Neural cell (in vitro differentiated cells): ENCODE data around the gene HMGCS2. TPM values are rescaled to one million over a fixed set of nuclear protein-coding genes. Genes with fewer than 3 reads are reported as not detected.

ENCODE experiments used
- H2AFZ ChIP-seq: fragments of 200-600, 300-800 bp; sonication (generic), shearing (Covaris generic); 2 replicates; pipeline ENCODE4 v1.6.0; 2014; ENCODE audit warnings: low read depth, mild to moderate bottlenecking, antibody characterized with exemption, low read length, moderate library complexity
- H3F3A ChIP-seq: fragments of 200-600 bp; shearing (Covaris generic); 2 replicates; pipeline ENCODE4 v1.6.1; 2016; ENCODE audit warnings: mild to moderate bottlenecking, moderate library complexity, mixed read lengths, antibody characterized with exemption, low read length; ENCODE audit not compliant: insufficient read depth, poor library complexity, severe bottlenecking
- H3K27ac ChIP-seq: fragments of 200-600, 300-800 bp; sonication (generic), shearing (Covaris generic); 2 replicates; pipeline ENCODE4 v1.5.1; 2014; ENCODE audit warnings: mild to moderate bottlenecking, low read length, moderate library complexity
- H3K27me3 ChIP-seq: fragments of 300-800, 200-600 bp; sonication (generic), shearing (Covaris generic); 2 replicates; pipeline ENCODE4 v1.6.0; 2014; ENCODE audit warnings: mild to moderate bottlenecking, low read depth, low read length, moderate library complexity; ENCODE audit not compliant: insufficient read depth
- H3K36me3 ChIP-seq: fragments of 300-800, 200-600 bp; sonication (generic), shearing (Covaris generic); 2 replicates; pipeline ENCODE4 v1.5.1; 2014; ENCODE audit warnings: mild to moderate bottlenecking, antibody characterized with exemption, low read length, moderate library complexity; ENCODE audit not compliant: insufficient read depth
- H3K4me2 ChIP-seq: fragments of 300-800, 200-600 bp; sonication (generic), shearing (Covaris generic); 2 replicates; pipeline ENCODE4 v1.6.0; 2014; ENCODE audit warnings: mild to moderate bottlenecking, low read length
- H3K4me3 ChIP-seq: fragments of 300-800, 200-600 bp; sonication (generic), shearing (Covaris generic); 2 replicates; pipeline ENCODE4 v1.5.1; 2014; ENCODE audit warnings: mild to moderate bottlenecking, low read length, moderate library complexity
- H3K79me2 ChIP-seq: fragments of 200-600 bp; shearing (Covaris generic); replicated peaks from 2 replicates; pipeline ENCODE4 v1.6.0; 2014; ENCODE audit warnings: mild to moderate bottlenecking, low read length, moderate library complexity; ENCODE audit not compliant: insufficient read depth
- H3K9ac ChIP-seq: fragments of 300-800, 200-600 bp; sonication (generic), shearing (Covaris generic); 2 replicates; pipeline ENCODE4 v1.6.1; 2016; ENCODE audit warnings: mild to moderate bottlenecking, low read length, mixed read lengths
- H3K9me2 ChIP-seq: fragments of 200-600 bp; shearing (Covaris generic); 2 replicates; pipeline ENCODE4 v1.6.1; 2016; ENCODE audit warnings: mild to moderate bottlenecking, low read length, mixed read lengths; ENCODE audit not compliant: insufficient read depth
- H3K9me3 ChIP-seq: fragments of 200-600, 300-800 bp; sonication (generic), shearing (Covaris generic); 2 replicates; pipeline ENCODE4 v1.6.1; 2016; ENCODE audit warnings: mild to moderate bottlenecking, mixed run types, low read length, moderate library complexity, mixed read lengths
- H4K20me1 ChIP-seq: fragments of 200-600 bp; shearing (Covaris generic); 2 replicates; pipeline ENCODE4 v1.6.1; 2016; ENCODE audit warnings: mild to moderate bottlenecking, mixed run types; ENCODE audit not compliant: insufficient read depth
- EP300 ChIP-seq: fragments of 450-650 bp; conservative IDR thresholded peaks from 2 replicates; pipeline ENCODE4 v1.6.1; 2014; ENCODE audit warnings: antibody characterized with exemption, mild to moderate bottlenecking, moderate library complexity; ENCODE audit not compliant: poor library complexity, severe bottlenecking
- EZH2 ChIP-seq: fragments of 200-600, 300-800 bp; shearing (Covaris generic), sonication (generic); IDR thresholded peaks from 2 replicates; pipeline ENCODE4 v1.6.1; 2014; ENCODE audit warnings: antibody characterized with exemption, low read length, borderline replicate concordance, mild to moderate bottlenecking; ENCODE audit not compliant: insufficient read depth, poor library complexity, severe bottlenecking
- MXI1 ChIP-seq: fragments of 450-650 bp; conservative IDR thresholded peaks from 2 replicates; pipeline ENCODE4 v1.6.1; 2014; ENCODE audit warnings: antibody characterized with exemption, mild to moderate bottlenecking; ENCODE audit not compliant: poor library complexity, severe bottlenecking
- POLR2AphosphoS5 ChIP-seq: IDR thresholded peaks from 2 replicates; pipeline ENCODE4 v1.6.1; 2012
- RAD21 ChIP-seq: fragments of 450-650 bp; conservative IDR thresholded peaks from 2 replicates; pipeline ENCODE4 v1.6.1; 2014; ENCODE audit warnings: antibody characterized with exemption, mild to moderate bottlenecking, moderate library complexity
- SMC3 ChIP-seq: fragments of 450-650 bp; conservative IDR thresholded peaks from 2 replicates; pipeline ENCODE4 v1.6.1; 2014; ENCODE audit warnings: antibody characterized with exemption, mild to moderate bottlenecking, moderate library complexity; ENCODE audit not compliant: poor library complexity
- TAF1 ChIP-seq: IDR thresholded peaks from 2 replicates; pipeline ENCODE4 v1.6.1; 2012; ENCODE audit warnings: low read depth
- polyA plus RNA-seq: library from polyadenylated mRNA; depleted of rRNA; stranded (reverse); fragments of >200 nt; gene quantifications from 2 replicates; pipeline ENCODE4 v1.2.3, GENCODE V29; 2014
- TF ChIP-seq, protein P1 (sequence below): IDR thresholded peaks from 2 replicates; pipeline ENCODE4 v1.6.1; 2012; ENCODE audit warnings: borderline replicate concordance
- TF ChIP-seq, protein P2 (sequence below): fragments of 450-650 bp; IDR thresholded peaks from 2 replicates; pipeline ENCODE4 v1.5.1; 2014; ENCODE audit warnings: antibody characterized with exemption, mild to moderate bottlenecking, moderate library complexity; ENCODE audit not compliant: poor library complexity, severe bottlenecking

Gene HMGCS2
- polyA plus RNA-seq, 1 donor from 2014 or later = not detected

DNA sequence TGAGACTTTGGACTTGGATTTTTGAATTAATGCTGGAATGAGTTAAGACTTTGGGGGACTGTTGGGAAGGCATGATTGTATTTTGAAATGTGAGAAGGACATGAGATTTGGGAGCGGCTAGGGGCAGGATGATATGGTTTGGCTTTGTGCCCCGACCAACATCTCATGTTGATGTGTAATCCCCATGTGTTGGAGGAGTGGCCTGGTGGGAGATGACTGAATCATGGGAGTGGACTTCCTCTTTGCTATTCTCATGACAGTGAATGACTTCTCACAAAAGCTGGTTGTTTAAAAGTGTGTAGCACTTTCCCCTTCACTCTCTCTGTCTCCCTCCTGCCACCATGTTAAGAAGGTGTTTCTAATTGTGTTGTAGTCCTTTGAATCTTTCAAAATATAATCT lies 66.3 kb downstream of the HMGCS2 start:
- no peaks in the 10 kb centered on the region for H3K9me3 ChIP-seq
- H3F3A ChIP-seq = no peaks in the 10 kb centered on the region
- H3K79me2 ChIP-seq = no peaks in the 10 kb centered on the region
- no peak overlapping the region for H3K27ac ChIP-seq
- H3K9me2 ChIP-seq = no peaks in the 10 kb centered on the region
- no peaks in the 10 kb centered on the region for H3K36me3 ChIP-seq
- H3K4me3 ChIP-seq = no peak overlapping the region
- H3K9ac ChIP-seq = no peak overlapping the region
- TF ChIP-seq POLR2AphosphoS5 (no peak), EZH2 (no peak), TAF1 (no peak), EP300 (no peak), RAD21 (no peak), SMC3 (no peak), MXI1 (no peak)
- TF ChIP-seq, protein P1, sequence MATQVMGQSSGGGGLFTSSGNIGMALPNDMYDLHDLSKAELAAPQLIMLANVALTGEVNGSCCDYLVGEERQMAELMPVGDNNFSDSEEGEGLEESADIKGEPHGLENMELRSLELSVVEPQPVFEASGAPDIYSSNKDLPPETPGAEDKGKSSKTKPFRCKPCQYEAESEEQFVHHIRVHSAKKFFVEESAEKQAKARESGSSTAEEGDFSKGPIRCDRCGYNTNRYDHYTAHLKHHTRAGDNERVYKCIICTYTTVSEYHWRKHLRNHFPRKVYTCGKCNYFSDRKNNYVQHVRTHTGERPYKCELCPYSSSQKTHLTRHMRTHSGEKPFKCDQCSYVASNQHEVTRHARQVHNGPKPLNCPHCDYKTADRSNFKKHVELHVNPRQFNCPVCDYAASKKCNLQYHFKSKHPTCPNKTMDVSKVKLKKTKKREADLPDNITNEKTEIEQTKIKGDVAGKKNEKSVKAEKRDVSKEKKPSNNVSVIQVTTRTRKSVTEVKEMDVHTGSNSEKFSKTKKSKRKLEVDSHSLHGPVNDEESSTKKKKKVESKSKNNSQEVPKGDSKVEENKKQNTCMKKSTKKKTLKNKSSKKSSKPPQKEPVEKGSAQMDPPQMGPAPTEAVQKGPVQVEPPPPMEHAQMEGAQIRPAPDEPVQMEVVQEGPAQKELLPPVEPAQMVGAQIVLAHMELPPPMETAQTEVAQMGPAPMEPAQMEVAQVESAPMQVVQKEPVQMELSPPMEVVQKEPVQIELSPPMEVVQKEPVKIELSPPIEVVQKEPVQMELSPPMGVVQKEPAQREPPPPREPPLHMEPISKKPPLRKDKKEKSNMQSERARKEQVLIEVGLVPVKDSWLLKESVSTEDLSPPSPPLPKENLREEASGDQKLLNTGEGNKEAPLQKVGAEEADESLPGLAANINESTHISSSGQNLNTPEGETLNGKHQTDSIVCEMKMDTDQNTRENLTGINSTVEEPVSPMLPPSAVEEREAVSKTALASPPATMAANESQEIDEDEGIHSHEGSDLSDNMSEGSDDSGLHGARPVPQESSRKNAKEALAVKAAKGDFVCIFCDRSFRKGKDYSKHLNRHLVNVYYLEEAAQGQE = no peak
- TF ChIP-seq, protein P2, sequence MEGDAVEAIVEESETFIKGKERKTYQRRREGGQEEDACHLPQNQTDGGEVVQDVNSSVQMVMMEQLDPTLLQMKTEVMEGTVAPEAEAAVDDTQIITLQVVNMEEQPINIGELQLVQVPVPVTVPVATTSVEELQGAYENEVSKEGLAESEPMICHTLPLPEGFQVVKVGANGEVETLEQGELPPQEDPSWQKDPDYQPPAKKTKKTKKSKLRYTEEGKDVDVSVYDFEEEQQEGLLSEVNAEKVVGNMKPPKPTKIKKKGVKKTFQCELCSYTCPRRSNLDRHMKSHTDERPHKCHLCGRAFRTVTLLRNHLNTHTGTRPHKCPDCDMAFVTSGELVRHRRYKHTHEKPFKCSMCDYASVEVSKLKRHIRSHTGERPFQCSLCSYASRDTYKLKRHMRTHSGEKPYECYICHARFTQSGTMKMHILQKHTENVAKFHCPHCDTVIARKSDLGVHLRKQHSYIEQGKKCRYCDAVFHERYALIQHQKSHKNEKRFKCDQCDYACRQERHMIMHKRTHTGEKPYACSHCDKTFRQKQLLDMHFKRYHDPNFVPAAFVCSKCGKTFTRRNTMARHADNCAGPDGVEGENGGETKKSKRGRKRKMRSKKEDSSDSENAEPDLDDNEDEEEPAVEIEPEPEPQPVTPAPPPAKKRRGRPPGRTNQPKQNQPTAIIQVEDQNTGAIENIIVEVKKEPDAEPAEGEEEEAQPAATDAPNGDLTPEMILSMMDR = no peak
- no peak overlapping the region for H3K4me2 ChIP-seq
- H3K27me3 ChIP-seq = no peaks in the 10 kb centered on the region
- H4K20me1 ChIP-seq = no peaks in the 10 kb centered on the region
- no peak overlapping the region for H2AFZ ChIP-seq

DNA sequence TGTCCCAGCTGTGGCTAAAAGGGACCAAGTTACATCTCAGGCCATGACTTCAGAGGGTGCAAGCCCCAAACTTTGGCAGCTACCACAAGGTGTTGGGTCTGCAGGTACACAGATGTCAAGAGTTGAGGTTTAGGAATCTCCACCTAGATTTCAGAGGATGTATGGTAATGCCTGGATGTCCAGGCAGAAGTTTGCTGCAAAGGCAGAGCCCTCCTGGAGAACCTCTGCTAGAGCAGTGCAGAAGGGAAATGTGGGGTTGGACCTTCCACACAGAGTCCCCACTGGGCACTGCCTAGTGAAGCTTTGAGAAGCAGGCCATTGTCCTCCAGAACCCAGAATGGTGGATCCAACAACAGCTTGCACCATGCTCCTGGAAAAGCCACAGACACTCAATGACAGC lies 67.0 kb downstream of the HMGCS2 start:
- no peaks in the 10 kb centered on the region for H3K79me2 ChIP-seq
- no peaks in the 10 kb centered on the region for H3K27me3 ChIP-seq
- no peak overlapping the region for H3K4me3 ChIP-seq
- no peaks in the 10 kb centered on the region for H3K36me3 ChIP-seq
- H3K9me3 ChIP-seq = no peaks in the 10 kb centered on the region
- H4K20me1 ChIP-seq = no peaks in the 10 kb centered on the region
- H2AFZ ChIP-seq = no peak overlapping the region
- H3K27ac ChIP-seq = no peak overlapping the region
- no peaks in the 10 kb centered on the region for H3K9me2 ChIP-seq
- H3F3A ChIP-seq = no peaks in the 10 kb centered on the region
- H3K4me2 ChIP-seq = no peak overlapping the region
- no peak for TF ChIP-seq EZH2
- no peak for TF ChIP-seq POLR2AphosphoS5
- no peak for TF ChIP-seq TAF1
- no peak for TF ChIP-seq EP300
- TF ChIP-seq, protein P2 = no peak
- TF ChIP-seq SMC3 = no peak
- no peak for TF ChIP-seq RAD21
- TF ChIP-seq MXI1 = no peak
- TF ChIP-seq, protein P1 = no peak
- H3K9ac ChIP-seq = no peak overlapping the region
